H4 (cell line): ENCODE measurements around the gene RWDD3. TPM values are rescaled to one million over a fixed set of nuclear protein-coding genes. Genes with fewer than 3 reads are reported as not detected.

Experiments used
- DNase-seq: peaks from one replicate; pipeline ENCODE4 v3.0.0-alpha.2; 2015; ENCODE audit warnings: low spot score
- total RNA-seq: library from RNA; depleted of rRNA; stranded (reverse); fragments of >200 nt; shearing (Covaris generic); gene quantifications from 2 replicates; pipeline ENCODE4 v1.2.3, GENCODE V29; 2014; rRNA removed

The RWDD3 gene
- total RNA-seq, 1 experiment from 2014 or later = 10.8 TPM

- DNase-seq = no peak
These were observed 48.5 kb downstream of the RWDD3 start for GRCh38 chr1:95282518-95282895.

GRCh38 chr1:95284420-95284819 lies 50.4 kb downstream of the RWDD3 start:
- no peak for DNase-seq

- no peak for DNase-seq
These were observed 52.5 kb downstream of the RWDD3 start for GRCh38 chr1:95286479-95286878.

- DNase-seq = no peak
These were observed 53.1 kb downstream of the RWDD3 start for GRCh38 chr1:95287081-95287480.

GRCh38 chr1:95287825-95288224 lies 53.8 kb downstream of the RWDD3 start:
- no peak for DNase-seq

Other genes with a start within 250 kb of the RWDD3 start
- gene ALG14, start 161.3 kb upstream of the RWDD3 start, total RNA-seq = 1.4 and 1.7 TPM in 2 replicates
- gene TLCD4, start 116.9 kb upstream of the RWDD3 start, total RNA-seq = 5.7 and 6.0 TPM in 2 replicates